ENCODE results near the gene CCDC102B. TPM values are rescaled to one million over a fixed set of nuclear protein-coding genes. Genes with fewer than 3 reads are reported as not detected.

CCDC102B gene
- total RNA-seq, 2 donors from 2014 or later = 4.9 to 5.0 TPM

GRCh38 chr18:68763083-68763482 lies 34.8 kb upstream of the CCDC102B start:
- Histone ChIP-seq H3K27me3 (ENCODE audit: control insufficient read depth, insufficient read depth, low read length, poor library complexity, severe bottlenecking) (no peaks in the 10 kb centered on the region), H3K27ac (ENCODE audit: low read depth, low read length) (no peak overlapping the region), H3K4me3 (ENCODE audit: low read length) (no peak overlapping the region), H3K4me1 (ENCODE audit: control insufficient read depth, insufficient read depth, low read length) (no peaks in the 10 kb centered on the region), H3K9me3 (ENCODE audit: control insufficient read depth, low read length) (peaks cover 7% of the 10 kb centered on the region), H3K9ac (ENCODE audit: extremely low read depth, low read length, poor library complexity, severe bottlenecking) (no peak overlapping the region), H3K36me3 (ENCODE audit: control insufficient read depth, insufficient read depth, low read length) (no peaks in the 10 kb centered on the region)
- Mint-ChIP-seq H3K27me3 (ENCODE audit: insufficient read depth) (no peaks in the 10 kb centered on the region), H3K36me3 (ENCODE audit: low read depth) (no peaks in the 10 kb centered on the region), H3K4me1 (no peaks in the 10 kb centered on the region), H3K9me3 (peaks cover 9% of the 10 kb centered on the region), H3K4me3 (no peak overlapping the region), H3K27ac (no peak overlapping the region)
- DNase-seq = no peak
- TF ChIP-seq CTCF (conservative IDR thresholded peaks at IDR 0.05) = no peak
- 92% methylated on average over 2 of the region's 2 CpGs; no CpG with 5 or more reads in 1 of the 2 experiments for WGBS, 2 experiments (ENCODE audit: insufficient coverage in 1 of 2, insufficient read length in 1 of 2)

GRCh38 chr18:68764016-68764415 lies 33.9 kb upstream of the CCDC102B start:
- Histone ChIP-seq H3K4me1 (ENCODE audit: control insufficient read depth, insufficient read depth, low read length) (no peaks in the 10 kb centered on the region), H3K4me3 (ENCODE audit: low read length) (no peak overlapping the region), H3K27ac (ENCODE audit: low read depth, low read length) (no peak overlapping the region), H3K27me3 (ENCODE audit: control insufficient read depth, insufficient read depth, low read length, poor library complexity, severe bottlenecking) (no peaks in the 10 kb centered on the region), H3K9me3 (ENCODE audit: control insufficient read depth, low read length) (peaks cover 7% of the 10 kb centered on the region), H3K36me3 (ENCODE audit: control insufficient read depth, insufficient read depth, low read length) (no peaks in the 10 kb centered on the region), H3K9ac (ENCODE audit: extremely low read depth, low read length, poor library complexity, severe bottlenecking) (no peak overlapping the region)
- H3K27me3 Mint-ChIP-seq (ENCODE audit: insufficient read depth) = no peaks in the 10 kb centered on the region
- no peak for TF ChIP-seq CTCF (conservative IDR thresholded peaks at IDR 0.05)
- no peaks in the 10 kb centered on the region for H3K36me3 Mint-ChIP-seq (ENCODE audit: low read depth)
- H3K4me1 Mint-ChIP-seq = no peaks in the 10 kb centered on the region
- no peak overlapping the region for H3K27ac Mint-ChIP-seq
- no peak for DNase-seq
- H3K4me3 Mint-ChIP-seq = no peak overlapping the region
- WGBS, 2 experiments (ENCODE audit: insufficient coverage in 1 of 2, insufficient read length in 1 of 2) = 87 to 91% methylated on average over 1 to 2 of the region's 2 CpGs
- H3K9me3 Mint-ChIP-seq = peaks cover 5% of the 10 kb centered on the region

GRCh38 chr18:68766433-68766832 lies 31.4 kb upstream of the CCDC102B start:
- Histone ChIP-seq H3K9me3 (ENCODE audit: control insufficient read depth, low read length) (no peaks in the 10 kb centered on the region), H3K4me1 (ENCODE audit: control insufficient read depth, insufficient read depth, low read length) (no peaks in the 10 kb centered on the region), H3K27me3 (ENCODE audit: control insufficient read depth, insufficient read depth, low read length, poor library complexity, severe bottlenecking) (no peaks in the 10 kb centered on the region), H3K9ac (ENCODE audit: extremely low read depth, low read length, poor library complexity, severe bottlenecking) (no peak overlapping the region), H3K4me3 (ENCODE audit: low read length) (no peak overlapping the region), H3K27ac (ENCODE audit: low read depth, low read length) (no peak overlapping the region), H3K36me3 (ENCODE audit: control insufficient read depth, insufficient read depth, low read length) (no peaks in the 10 kb centered on the region)
- Mint-ChIP-seq H3K27ac (no peak overlapping the region), H3K4me3 (no peak overlapping the region), H3K4me1 (no peaks in the 10 kb centered on the region), H3K27me3 (ENCODE audit: insufficient read depth) (no peaks in the 10 kb centered on the region), H3K9me3 (peaks cover 8% of the 10 kb centered on the region), H3K36me3 (ENCODE audit: low read depth) (no peaks in the 10 kb centered on the region)
- 84 to 100% methylated on average over 2 of the region's 2 CpGs for WGBS, 2 experiments (ENCODE audit: insufficient coverage in 1 of 2, insufficient read length in 1 of 2)
- DNase-seq = no peak
- no peak for TF ChIP-seq CTCF (conservative IDR thresholded peaks at IDR 0.05)

Data from endodermal cell (in vitro differentiated cells).